ENCODE results near the gene GSG1L. TPM values are rescaled to one million over a fixed set of nuclear protein-coding genes. Genes with fewer than 3 reads are reported as not detected.
"Not testable (repeated sequence)": the region's sequence is repeated elsewhere in the genome, so short reads cannot be mapped to it uniquely, and the experiment has no call there.

Gene GSG1L
- total and polyA plus RNA-seq, 2 experiments from 2014 or later, result not detected

DNA sequence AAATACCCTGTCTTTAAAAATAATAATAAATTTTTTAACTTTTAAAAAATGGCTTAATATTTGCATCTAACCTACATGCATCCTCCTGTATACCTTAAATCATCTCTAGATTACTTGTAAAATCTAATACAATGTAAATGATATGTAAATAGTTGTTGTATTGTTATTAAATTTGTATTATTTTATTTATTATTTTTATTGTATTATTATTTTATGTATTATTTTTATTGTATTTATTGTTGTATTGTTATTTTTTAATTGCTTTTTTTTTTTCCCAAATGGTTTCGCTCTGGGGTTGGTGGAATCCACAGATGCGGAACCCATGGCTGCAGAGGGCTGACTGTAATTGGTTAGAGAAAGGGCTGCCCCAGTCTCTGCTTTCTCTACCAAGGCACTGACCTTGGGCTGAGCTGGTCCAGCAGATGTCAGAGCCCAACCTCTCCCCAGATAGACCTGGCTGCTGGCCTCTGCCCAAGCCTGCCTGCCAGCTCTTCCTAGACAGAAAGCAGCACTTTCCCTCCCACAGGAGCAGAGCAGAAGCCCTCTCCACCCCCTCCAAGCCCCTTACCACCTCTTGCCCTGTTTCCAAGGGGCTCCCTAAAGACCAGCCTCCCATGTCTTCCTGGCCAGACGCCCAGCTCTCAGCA, 183.8 kb downstream of the GSG1L start:
- H3K9me3 ChIP-seq (ENCODE audit: low read depth), result no peaks in the 10 kb centered on the region
- TF ChIP-seq, protein P1, sequence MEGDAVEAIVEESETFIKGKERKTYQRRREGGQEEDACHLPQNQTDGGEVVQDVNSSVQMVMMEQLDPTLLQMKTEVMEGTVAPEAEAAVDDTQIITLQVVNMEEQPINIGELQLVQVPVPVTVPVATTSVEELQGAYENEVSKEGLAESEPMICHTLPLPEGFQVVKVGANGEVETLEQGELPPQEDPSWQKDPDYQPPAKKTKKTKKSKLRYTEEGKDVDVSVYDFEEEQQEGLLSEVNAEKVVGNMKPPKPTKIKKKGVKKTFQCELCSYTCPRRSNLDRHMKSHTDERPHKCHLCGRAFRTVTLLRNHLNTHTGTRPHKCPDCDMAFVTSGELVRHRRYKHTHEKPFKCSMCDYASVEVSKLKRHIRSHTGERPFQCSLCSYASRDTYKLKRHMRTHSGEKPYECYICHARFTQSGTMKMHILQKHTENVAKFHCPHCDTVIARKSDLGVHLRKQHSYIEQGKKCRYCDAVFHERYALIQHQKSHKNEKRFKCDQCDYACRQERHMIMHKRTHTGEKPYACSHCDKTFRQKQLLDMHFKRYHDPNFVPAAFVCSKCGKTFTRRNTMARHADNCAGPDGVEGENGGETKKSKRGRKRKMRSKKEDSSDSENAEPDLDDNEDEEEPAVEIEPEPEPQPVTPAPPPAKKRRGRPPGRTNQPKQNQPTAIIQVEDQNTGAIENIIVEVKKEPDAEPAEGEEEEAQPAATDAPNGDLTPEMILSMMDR (IDR thresholded peaks at IDR 0.05; ENCODE audit: poor library complexity), result no peak
- TF ChIP-seq EZH2phosphoT487 (IDR thresholded peaks at IDR 0.05; ENCODE audit: low read depth, severe bottlenecking, unreplicated experiment), result no peak
- TF ChIP-seq EZH2 (IDR thresholded peaks at IDR 0.05; ENCODE audit: borderline replicate concordance), result no peak
- H3K4me1 ChIP-seq (ENCODE audit: insufficient read depth), result no peaks in the 10 kb centered on the region
- WGBS (ENCODE audit: low lambda C conversion rate, missing lambda C conversion rate), result 74% methylated on average over 3 of the region's 3 CpGs
- no peaks in the 10 kb centered on the region for H3K79me2 ChIP-seq
- no peak overlapping the region for H3K27ac ChIP-seq
- H3K4me3 ChIP-seq, result no peak overlapping the region
- no peaks in the 10 kb centered on the region for H3K36me3 ChIP-seq (replicated peaks; ENCODE audit: insufficient read depth, low read depth)
- DNase-seq (ENCODE audit: low spot score), result no peak
- no peaks in the 10 kb centered on the region for H4K20me1 ChIP-seq (ENCODE audit: insufficient read depth, poor library complexity, severe bottlenecking)
- H2AFZ ChIP-seq, result no peak overlapping the region
- peaks cover 6% of the 10 kb centered on the region for H3K27me3 ChIP-seq
- H3K4me2 ChIP-seq, result no peak overlapping the region
- no peaks in the 10 kb centered on the region for H3K9me2 ChIP-seq (replicated peaks; ENCODE audit: insufficient read depth)

DNA sequence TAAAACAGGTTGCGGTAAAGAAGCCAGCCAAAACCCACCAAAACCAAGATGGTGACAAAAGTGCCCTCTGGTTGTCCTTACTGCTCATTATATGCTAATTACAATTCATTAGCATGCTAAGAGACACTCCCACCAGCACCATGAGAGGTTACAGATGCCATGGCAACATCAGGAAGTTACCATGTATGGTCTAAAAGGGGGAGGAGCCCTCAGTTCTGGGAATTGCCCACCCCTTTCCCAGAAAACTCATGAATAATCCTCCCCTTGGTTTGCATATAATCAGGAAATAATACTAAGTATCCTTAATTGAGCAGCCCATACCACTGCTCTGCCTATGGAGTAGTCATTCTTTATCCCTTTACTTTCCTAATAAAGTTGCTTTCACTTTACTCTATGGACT, 190.9 kb downstream of the GSG1L start:
- H3K9me2 ChIP-seq (replicated peaks; ENCODE audit: insufficient read depth); H3K4me3 ChIP-seq; H3K9me3 ChIP-seq (ENCODE audit: low read depth); H3K27ac ChIP-seq; DNase-seq (ENCODE audit: low spot score); H3K27me3 ChIP-seq; H4K20me1 ChIP-seq (ENCODE audit: insufficient read depth, poor library complexity, severe bottlenecking); H3K4me2 ChIP-seq; H2AFZ ChIP-seq; H3K79me2 ChIP-seq; H3K4me1 ChIP-seq (ENCODE audit: insufficient read depth); H3K36me3 ChIP-seq (replicated peaks; ENCODE audit: insufficient read depth, low read depth): not testable (repeated sequence)
- 94% methylated on average over 1 of the region's 1 CpG for WGBS (ENCODE audit: low lambda C conversion rate, missing lambda C conversion rate)

DNA sequence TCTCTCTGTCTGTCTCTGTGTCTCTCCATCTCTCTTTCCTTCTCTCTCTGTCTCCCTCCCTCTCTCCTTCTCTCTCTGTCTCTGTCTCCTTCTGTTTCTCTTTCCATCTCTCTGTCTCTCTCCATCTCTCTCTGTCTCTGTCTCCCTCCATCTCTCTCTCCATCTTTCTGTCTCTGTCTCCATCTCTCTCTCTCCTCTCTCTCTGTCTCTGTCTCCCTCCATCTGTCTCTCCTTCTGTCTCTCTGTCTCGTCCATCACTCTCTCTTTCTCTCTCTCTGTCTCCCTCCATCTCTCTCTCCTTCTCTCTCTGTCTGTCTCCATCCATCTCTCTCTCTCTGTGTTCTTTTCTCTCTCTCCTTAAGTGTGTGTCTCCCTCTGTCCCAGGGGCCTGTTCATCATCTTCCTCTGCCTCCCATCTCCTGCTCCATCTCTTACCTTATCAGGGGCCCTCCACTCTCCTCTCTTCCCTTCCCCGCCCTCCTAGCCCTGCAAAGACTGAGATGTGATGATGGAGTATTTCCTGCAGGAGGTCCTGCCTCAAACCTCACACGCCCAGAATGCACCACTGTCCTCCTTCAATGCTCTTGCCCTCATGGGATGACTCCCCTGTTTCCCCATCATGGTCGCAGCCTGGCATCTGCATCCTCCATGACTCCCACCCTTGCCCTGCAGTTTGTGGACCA, 193.3 kb downstream of the GSG1L start:
- no peaks in the 10 kb centered on the region for H3K4me1 ChIP-seq (ENCODE audit: insufficient read depth)
- DNase-seq (ENCODE audit: low spot score), result no peak
- no peaks in the 10 kb centered on the region for H3K9me3 ChIP-seq (ENCODE audit: low read depth)
- H3K4me2 ChIP-seq, result no peak overlapping the region
- H3K9me2 ChIP-seq (replicated peaks; ENCODE audit: insufficient read depth), result no peaks in the 10 kb centered on the region
- H2AFZ ChIP-seq, result no peak overlapping the region
- WGBS (ENCODE audit: low lambda C conversion rate, missing lambda C conversion rate), result 81% methylated on average over 4 of the region's 4 CpGs
- no peak overlapping the region for H3K4me3 ChIP-seq
- TF ChIP-seq EZH2 (IDR thresholded peaks at IDR 0.05; ENCODE audit: borderline replicate concordance) (no peak), EZH2phosphoT487 (IDR thresholded peaks at IDR 0.05; ENCODE audit: low read depth, severe bottlenecking, unreplicated experiment) (no peak)
- TF ChIP-seq, protein P1 (IDR thresholded peaks at IDR 0.05; ENCODE audit: poor library complexity), result no peak
- no peaks in the 10 kb centered on the region for H3K79me2 ChIP-seq
- no peaks in the 10 kb centered on the region for H4K20me1 ChIP-seq (ENCODE audit: insufficient read depth, poor library complexity, severe bottlenecking)
- no peak overlapping the region for H3K27ac ChIP-seq
- H3K36me3 ChIP-seq (replicated peaks; ENCODE audit: insufficient read depth, low read depth), result no peaks in the 10 kb centered on the region
- H3K27me3 ChIP-seq, result no peaks in the 10 kb centered on the region

DNA sequence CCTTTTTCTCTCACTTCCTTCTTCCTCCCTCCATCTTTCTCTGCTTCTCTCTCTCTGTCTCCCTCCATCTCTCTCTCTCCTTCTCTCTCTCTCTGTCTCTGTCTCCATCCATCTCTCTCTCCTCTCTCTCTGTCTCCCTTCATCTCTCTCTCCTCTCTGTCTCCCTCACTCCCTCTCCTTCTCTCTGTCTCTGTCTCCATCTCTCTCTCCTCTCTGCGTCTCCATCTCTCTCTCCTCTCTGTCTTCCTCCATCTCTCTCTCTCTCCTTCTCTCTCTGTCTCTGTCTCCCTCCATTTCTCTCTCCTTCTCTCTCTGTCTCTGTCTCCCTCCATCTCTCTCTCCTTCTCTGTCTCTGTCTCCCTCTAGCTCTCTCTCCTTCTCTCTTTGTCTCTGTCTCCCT, 194.1 kb downstream of the GSG1L start:
- Histone ChIP-seq H3K4me1 (ENCODE audit: insufficient read depth) (no peaks in the 10 kb centered on the region), H3K4me3 (no peak overlapping the region), H3K4me2 (no peak overlapping the region), H3K27ac (no peak overlapping the region), H3K36me3 (replicated peaks; ENCODE audit: insufficient read depth, low read depth) (no peaks in the 10 kb centered on the region), H3K79me2 (no peaks in the 10 kb centered on the region), H4K20me1 (ENCODE audit: insufficient read depth, poor library complexity, severe bottlenecking) (no peaks in the 10 kb centered on the region), H3K9me3 (ENCODE audit: low read depth) (no peaks in the 10 kb centered on the region), H3K9me2 (replicated peaks; ENCODE audit: insufficient read depth) (no peaks in the 10 kb centered on the region), H2AFZ (no peak overlapping the region), H3K27me3 (no peaks in the 10 kb centered on the region)
- TF ChIP-seq, protein P1 (IDR thresholded peaks at IDR 0.05; ENCODE audit: poor library complexity), result no peak
- TF ChIP-seq EZH2 (IDR thresholded peaks at IDR 0.05; ENCODE audit: borderline replicate concordance) (no peak), EZH2phosphoT487 (IDR thresholded peaks at IDR 0.05; ENCODE audit: low read depth, severe bottlenecking, unreplicated experiment) (no peak)
- DNase-seq (ENCODE audit: low spot score), result no peak
- 80% methylated on average over 1 of the region's 1 CpG for WGBS (ENCODE audit: low lambda C conversion rate, missing lambda C conversion rate)
